Measurements from ENCODE around the gene ANKRD31. TPM values are rescaled to one million over a fixed set of nuclear protein-coding genes. Genes with fewer than 3 reads are reported as not detected.
A peak's percentile ranks its signal among the peaks of the same experiment; 100 is the strongest.
"Not testable (repeated sequence)": the region's sequence is repeated elsewhere in the genome, so short reads cannot be mapped to it uniquely, and the experiment has no call there.

The ANKRD31 gene
- total RNA-seq, 1 experiment from 2014 or later, result 0.48 TPM

- POLR2A ChIA-PET (ENCODE audit: unreplicated experiment), result no interaction called here
Measured at GRCh38 chr5:75088648-75089047, 148.0 kb downstream of the ANKRD31 start.

DNA sequence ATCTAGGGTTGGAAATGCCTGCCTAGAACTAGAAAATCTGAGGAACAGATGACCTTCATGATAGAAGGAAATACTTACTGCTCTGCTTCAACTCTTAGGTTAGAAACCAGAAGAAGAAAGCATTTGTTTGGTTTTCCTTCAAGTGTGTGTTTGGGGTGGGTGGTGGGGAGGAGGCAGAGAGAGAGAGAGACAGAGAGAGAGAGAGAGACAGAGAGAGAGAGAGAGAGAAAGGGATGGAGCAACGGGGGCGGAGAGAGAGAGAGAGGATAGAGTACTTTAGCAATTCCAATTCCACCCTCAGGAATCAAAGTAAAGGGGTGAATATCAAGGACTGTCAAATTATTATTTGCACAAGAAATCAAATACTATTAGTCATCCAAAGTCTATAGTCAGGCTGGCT, 155.2 kb downstream of the ANKRD31 start:
- H3K79me2 ChIP-seq (ENCODE audit: low read depth), result no peaks in the 10 kb centered on the region
- H3K27me3 ChIP-seq (ENCODE audit: insufficient read depth, low read depth), result no peaks in the 10 kb centered on the region
- no TSS peak for BruUV-seq (replicated peaks)
- H4K20me1 ChIP-seq (ENCODE audit: insufficient read depth), result no peaks in the 10 kb centered on the region
- ChIA-PET POLR2A (ENCODE audit: unreplicated experiment) (no interaction called here), CTCF (no interaction called here)
- no peak overlapping the region for H3K4me2 ChIP-seq
- H3K4me1 ChIP-seq (replicated peaks; ENCODE audit: insufficient read depth), result no peaks in the 10 kb centered on the region
- intact Hi-C loops (cut with micrococcal nuclease; ENCODE audit: unreplicated experiment), result no loop called here
- H3K27ac ChIP-seq, result no peak overlapping the region
- H3K9me3 ChIP-seq (ENCODE audit: insufficient read depth, low read depth), result no peaks in the 10 kb centered on the region
- H3K36me3 ChIP-seq (ENCODE audit: low read depth), result no peaks in the 10 kb centered on the region
- H3K4me3 ChIP-seq, result no peak overlapping the region
- TF ChIP-seq, protein P1, sequence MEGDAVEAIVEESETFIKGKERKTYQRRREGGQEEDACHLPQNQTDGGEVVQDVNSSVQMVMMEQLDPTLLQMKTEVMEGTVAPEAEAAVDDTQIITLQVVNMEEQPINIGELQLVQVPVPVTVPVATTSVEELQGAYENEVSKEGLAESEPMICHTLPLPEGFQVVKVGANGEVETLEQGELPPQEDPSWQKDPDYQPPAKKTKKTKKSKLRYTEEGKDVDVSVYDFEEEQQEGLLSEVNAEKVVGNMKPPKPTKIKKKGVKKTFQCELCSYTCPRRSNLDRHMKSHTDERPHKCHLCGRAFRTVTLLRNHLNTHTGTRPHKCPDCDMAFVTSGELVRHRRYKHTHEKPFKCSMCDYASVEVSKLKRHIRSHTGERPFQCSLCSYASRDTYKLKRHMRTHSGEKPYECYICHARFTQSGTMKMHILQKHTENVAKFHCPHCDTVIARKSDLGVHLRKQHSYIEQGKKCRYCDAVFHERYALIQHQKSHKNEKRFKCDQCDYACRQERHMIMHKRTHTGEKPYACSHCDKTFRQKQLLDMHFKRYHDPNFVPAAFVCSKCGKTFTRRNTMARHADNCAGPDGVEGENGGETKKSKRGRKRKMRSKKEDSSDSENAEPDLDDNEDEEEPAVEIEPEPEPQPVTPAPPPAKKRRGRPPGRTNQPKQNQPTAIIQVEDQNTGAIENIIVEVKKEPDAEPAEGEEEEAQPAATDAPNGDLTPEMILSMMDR (conservative IDR thresholded peaks at IDR 0.05), result no peak
- no peak for TF ChIP-seq EZH2 (IDR thresholded peaks at IDR 0.05; ENCODE audit: low read depth)
- no peaks in the 10 kb centered on the region for H3K9me2 ChIP-seq (ENCODE audit: insufficient read depth)
- DNase-seq, result no peak
- no peaks in the 10 kb centered on the region; the same call in 1 of the 2 replicates for H3F3A ChIP-seq (ENCODE audit: insufficient read depth, low read depth)
- no peak overlapping the region for H2AFZ ChIP-seq

More at GRCh38 chr5:75088648-75089047, 148.0 kb downstream of the ANKRD31 start:
- no peaks in the 10 kb centered on the region for H3K36me3 ChIP-seq (ENCODE audit: low read depth)
- no peaks in the 10 kb centered on the region for H3K9me2 ChIP-seq (ENCODE audit: insufficient read depth)
- H4K20me1 ChIP-seq (ENCODE audit: insufficient read depth), result no peaks in the 10 kb centered on the region
- peaks cover 12% of the 10 kb centered on the region for H3F3A ChIP-seq (ENCODE audit: insufficient read depth, low read depth)
- no peaks in the 10 kb centered on the region; the same call in 1 of the 2 replicates for H3K9me3 ChIP-seq (ENCODE audit: insufficient read depth, low read depth)
- H3K27me3 ChIP-seq (ENCODE audit: insufficient read depth, low read depth), result no peaks in the 10 kb centered on the region
- intact Hi-C loops (cut with micrococcal nuclease; ENCODE audit: unreplicated experiment), result no loop called here
- H2AFZ ChIP-seq, result no peak overlapping the region
- CTCF ChIA-PET, result no interaction called here
- H3K4me2 ChIP-seq, result peak overlapping the region; percentile 14
- H3K4me1 ChIP-seq (replicated peaks; ENCODE audit: insufficient read depth), result peaks cover 24% of the 10 kb centered on the region
- peak in 1 of 2 experiments; percentile 36 for DNase-seq
- BruUV-seq (replicated peaks), result no TSS peak
- TF ChIP-seq, protein P1 (conservative IDR thresholded peaks at IDR 0.05), result no peak
- no peak for TF ChIP-seq EZH2 (IDR thresholded peaks at IDR 0.05; ENCODE audit: low read depth)
- peak overlapping the region; percentile 6; the same call in 1 of the 2 replicates for H3K27ac ChIP-seq
- H3K79me2 ChIP-seq (ENCODE audit: low read depth), result no peaks in the 10 kb centered on the region
- H3K4me3 ChIP-seq, result no peak overlapping the region

GRCh38 chr5:75079346-75079745, 157.3 kb downstream of the ANKRD31 start:
- POLR2A ChIA-PET (ENCODE audit: unreplicated experiment); H3K27ac ChIP-seq; H3K36me3 ChIP-seq (ENCODE audit: low read depth); H4K20me1 ChIP-seq (ENCODE audit: insufficient read depth); H3K9me3 ChIP-seq (ENCODE audit: insufficient read depth, low read depth); H3K27me3 ChIP-seq (ENCODE audit: insufficient read depth, low read depth); H3F3A ChIP-seq (ENCODE audit: insufficient read depth, low read depth); H3K4me3 ChIP-seq; H3K4me2 ChIP-seq; CTCF ChIA-PET; H3K4me1 ChIP-seq (replicated peaks; ENCODE audit: insufficient read depth); BruUV-seq (replicated peaks); intact Hi-C loops (cut with micrococcal nuclease; ENCODE audit: unreplicated experiment); H2AFZ ChIP-seq; H3K79me2 ChIP-seq (ENCODE audit: low read depth); DNase-seq; H3K9me2 ChIP-seq (ENCODE audit: insufficient read depth): not testable (repeated sequence)

DNA sequence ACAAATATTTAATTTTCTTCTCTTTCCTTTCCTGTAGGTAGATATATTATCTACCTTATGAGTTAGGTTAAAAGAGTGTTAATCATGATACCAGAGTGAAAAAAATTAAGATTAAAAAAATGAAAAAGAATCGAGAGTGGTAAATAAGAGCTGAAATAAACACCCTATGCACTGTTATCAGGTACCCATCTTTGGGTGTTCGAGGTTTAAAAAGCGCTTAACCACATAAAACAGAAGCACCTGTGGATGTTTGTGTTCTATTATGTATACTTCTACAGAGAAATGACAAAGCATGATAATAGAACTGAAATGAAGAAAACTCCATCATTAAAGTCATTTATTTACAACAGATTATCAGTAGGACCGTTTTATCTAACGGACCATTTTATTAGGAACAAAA, 158.7 kb downstream of the ANKRD31 start:
- TF ChIP-seq, protein P1 (conservative IDR thresholded peaks at IDR 0.05), result no peak
- no peak for TF ChIP-seq EZH2 (IDR thresholded peaks at IDR 0.05; ENCODE audit: low read depth)
- no peaks in the 10 kb centered on the region; the same call in 1 of the 2 replicates for H3F3A ChIP-seq (ENCODE audit: insufficient read depth, low read depth)
- H3K27ac ChIP-seq, result no peak overlapping the region
- no peaks in the 10 kb centered on the region for H4K20me1 ChIP-seq (ENCODE audit: insufficient read depth)
- H3K9me2 ChIP-seq (ENCODE audit: insufficient read depth), result no peaks in the 10 kb centered on the region
- ChIA-PET POLR2A (ENCODE audit: unreplicated experiment) (no interaction called here), CTCF (no interaction called here)
- H3K9me3 ChIP-seq (ENCODE audit: insufficient read depth, low read depth), result no peaks in the 10 kb centered on the region
- no peaks in the 10 kb centered on the region for H3K27me3 ChIP-seq (ENCODE audit: insufficient read depth, low read depth)
- intact Hi-C loops (cut with micrococcal nuclease; ENCODE audit: unreplicated experiment), result no loop called here
- no peak overlapping the region for H2AFZ ChIP-seq
- no peaks in the 10 kb centered on the region for H3K79me2 ChIP-seq (ENCODE audit: low read depth)
- H3K4me1 ChIP-seq (replicated peaks; ENCODE audit: insufficient read depth), result no peaks in the 10 kb centered on the region
- no peak overlapping the region for H3K4me3 ChIP-seq
- DNase-seq, result no peak
- H3K36me3 ChIP-seq (ENCODE audit: low read depth), result no peaks in the 10 kb centered on the region
- no TSS peak for BruUV-seq (replicated peaks)
- H3K4me2 ChIP-seq, result no peak overlapping the region

Data from PC-9 (cell line).